Mesothelial cell of epicardium (in vitro differentiated cells): Measurements from ENCODE around the gene CYTH2. TPM values are rescaled to one million over a fixed set of nuclear protein-coding genes. Genes with fewer than 3 reads are reported as not detected.
A peak's percentile ranks its signal among the peaks of the same experiment; 100 is the strongest.

Source experiments
- DNase-seq, 2 experiments: peaks; one replicate each; pipeline ENCODE4 v3.0.0; 2021; ENCODE audit warnings: low spot score in 2 of 2; ENCODE audit not compliant: unreplicated experiment in 2 of 2
- H3K27ac Mint-ChIP-seq: 2 replicates; pipeline ENCODE4 v1.8.0; 2021; ENCODE audit warnings: mixed read lengths
- H3K27me3 Mint-ChIP-seq: 2 replicates; pipeline ENCODE4 v1.8.0; 2021; ENCODE audit warnings: low read depth, mixed read lengths
- H3K36me3 Mint-ChIP-seq: 2 replicates; pipeline ENCODE4 v1.8.0; 2021; ENCODE audit warnings: mixed read lengths
- H3K4me1 Mint-ChIP-seq: 2 replicates; pipeline ENCODE4 v1.8.0; 2021; ENCODE audit warnings: mixed read lengths
- H3K4me3 Mint-ChIP-seq: 2 replicates; pipeline ENCODE4 v1.8.0; 2021; ENCODE audit warnings: mild to moderate bottlenecking, moderate library complexity, mixed read lengths
- H3K9me3 Mint-ChIP-seq: 2 replicates; pipeline ENCODE4 v1.8.0; 2021; ENCODE audit warnings: mixed read lengths
- CTCF ChIP-seq: fragments of 200-600 bp; sonication (generic); IDR thresholded peaks from one replicate; pipeline ENCODE4 v1.5.0; 2021; ENCODE audit warnings: antibody characterized with exemption; ENCODE audit not compliant: unreplicated experiment
- total RNA-seq: library from RNA; stranded (reverse); gene quantifications from 3 replicates; pipeline ENCODE4 v1.2.1, GENCODE V29; 2021

CYTH2 gene
- total RNA-seq, 1 donor from 2014 or later: 190 TPM

DNA sequence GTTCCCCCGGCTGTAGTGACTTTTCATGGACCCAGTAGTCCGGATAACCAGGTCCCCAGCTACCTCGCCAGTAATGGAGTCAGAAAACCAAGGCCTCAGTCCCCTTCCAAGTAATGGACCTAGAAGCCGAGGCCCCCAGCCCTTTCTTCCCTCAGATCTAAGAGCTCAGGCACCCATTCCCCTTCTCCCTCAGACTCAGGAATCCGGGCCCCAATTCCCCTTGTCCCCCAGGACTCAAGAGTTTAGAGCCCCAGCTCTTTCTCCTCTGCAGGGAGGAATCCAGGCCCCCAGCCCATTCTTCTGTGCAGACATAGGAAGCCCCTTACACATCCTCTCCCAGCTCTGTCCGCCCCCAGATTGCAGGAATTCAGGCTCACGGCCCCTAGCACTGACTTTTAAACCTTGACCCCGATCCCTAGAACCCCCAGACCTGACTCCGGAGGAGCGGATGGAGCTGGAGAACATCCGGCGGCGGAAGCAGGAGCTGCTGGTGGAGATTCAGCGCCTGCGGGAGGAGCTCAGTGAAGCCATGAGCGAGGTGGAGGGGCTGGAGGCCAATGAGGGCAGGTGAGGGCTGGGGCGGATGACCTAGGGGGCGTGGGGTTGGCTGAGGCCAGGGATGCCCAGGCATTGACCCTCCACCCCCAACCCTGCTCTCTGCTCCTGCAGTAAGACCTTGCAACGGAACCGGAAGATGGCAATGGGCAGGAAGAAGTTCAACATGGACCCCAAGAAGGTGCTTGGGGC lies 938 bp downstream of the CYTH2 start:
- no peak for DNase-seq
- H3K36me3 Mint-ChIP-seq: peaks cover 19% of the 10 kb centered on the region
- no peaks in the 10 kb centered on the region for H3K27me3 Mint-ChIP-seq
- H3K4me3 Mint-ChIP-seq: peak overlapping the region; percentile 92
- peak overlapping the region; percentile 66 for H3K27ac Mint-ChIP-seq
- TF ChIP-seq CTCF: no peak
- peaks cover 16% of the 10 kb centered on the region for H3K4me1 Mint-ChIP-seq
- no peaks in the 10 kb centered on the region for H3K9me3 Mint-ChIP-seq

- no peak for TF ChIP-seq CTCF
- H3K27ac Mint-ChIP-seq: peak overlapping the region; percentile 43
- H3K36me3 Mint-ChIP-seq: peaks cover 26% of the 10 kb centered on the region
- H3K4me3 Mint-ChIP-seq: peak overlapping the region; percentile 92
- H3K9me3 Mint-ChIP-seq: no peaks in the 10 kb centered on the region
- no peaks in the 10 kb centered on the region for H3K27me3 Mint-ChIP-seq
- no peak for DNase-seq
- peaks cover 16% of the 10 kb centered on the region for H3K4me1 Mint-ChIP-seq
Observed at GRCh38 chr19:48470856-48471255, 1.7 kb downstream of the CYTH2 start.

- Mint-ChIP-seq H3K9me3 (no peaks in the 10 kb centered on the region), H3K4me1 (peaks cover 16% of the 10 kb centered on the region), H3K27ac (no peak overlapping the region), H3K27me3 (no peaks in the 10 kb centered on the region), H3K4me3 (no peak overlapping the region), H3K36me3 (peaks cover 31% of the 10 kb centered on the region)
- no peak for TF ChIP-seq CTCF
- no peak for DNase-seq
Observed at GRCh38 chr19:48471836-48472235, 2.7 kb downstream of the CYTH2 start.

DNA sequence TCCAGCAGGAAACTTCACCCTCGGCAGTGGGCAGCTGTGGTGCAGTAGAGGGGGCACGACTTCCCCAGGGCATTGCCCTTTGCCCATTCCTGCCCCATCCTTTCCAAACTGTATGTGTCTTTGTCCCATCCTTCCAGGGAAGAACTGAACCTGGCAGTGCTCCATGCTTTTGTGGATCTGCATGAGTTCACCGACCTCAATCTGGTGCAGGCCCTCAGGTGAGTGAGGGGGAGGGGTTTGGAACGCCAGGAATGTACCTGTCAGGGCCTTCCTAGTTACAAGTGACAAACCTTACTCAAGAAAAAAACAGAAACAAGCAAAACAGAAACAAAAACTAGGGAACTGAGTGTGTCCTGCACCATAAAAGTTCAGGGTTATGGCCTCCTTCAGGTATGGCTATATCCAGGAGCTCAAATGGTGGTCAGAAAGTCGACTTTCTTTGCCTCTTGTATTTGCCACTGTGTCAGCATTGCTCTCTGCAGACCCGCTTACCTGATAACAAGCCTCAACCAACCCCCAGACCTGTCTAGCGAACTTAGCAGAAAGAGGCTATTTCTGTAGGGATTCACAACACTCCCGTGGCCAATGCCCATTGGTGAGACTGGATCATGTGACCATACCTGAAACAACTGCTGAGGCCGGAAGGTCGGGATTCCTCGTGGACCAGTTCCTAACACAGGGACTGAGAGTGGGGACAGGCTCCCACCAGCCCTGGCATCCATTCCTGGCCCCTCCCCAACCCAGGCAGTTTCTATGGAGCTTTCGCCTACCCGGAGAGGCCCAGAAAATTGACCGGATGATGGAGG lies 4.2 kb downstream of the CYTH2 start:
- H3K4me1 Mint-ChIP-seq: peaks cover 13% of the 10 kb centered on the region
- H3K27me3 Mint-ChIP-seq: no peaks in the 10 kb centered on the region
- H3K36me3 Mint-ChIP-seq: peaks cover 31% of the 10 kb centered on the region
- no peak overlapping the region for H3K27ac Mint-ChIP-seq
- no peak for TF ChIP-seq CTCF
- H3K4me3 Mint-ChIP-seq: no peak overlapping the region
- DNase-seq: no peak
- no peaks in the 10 kb centered on the region for H3K9me3 Mint-ChIP-seq

DNA sequence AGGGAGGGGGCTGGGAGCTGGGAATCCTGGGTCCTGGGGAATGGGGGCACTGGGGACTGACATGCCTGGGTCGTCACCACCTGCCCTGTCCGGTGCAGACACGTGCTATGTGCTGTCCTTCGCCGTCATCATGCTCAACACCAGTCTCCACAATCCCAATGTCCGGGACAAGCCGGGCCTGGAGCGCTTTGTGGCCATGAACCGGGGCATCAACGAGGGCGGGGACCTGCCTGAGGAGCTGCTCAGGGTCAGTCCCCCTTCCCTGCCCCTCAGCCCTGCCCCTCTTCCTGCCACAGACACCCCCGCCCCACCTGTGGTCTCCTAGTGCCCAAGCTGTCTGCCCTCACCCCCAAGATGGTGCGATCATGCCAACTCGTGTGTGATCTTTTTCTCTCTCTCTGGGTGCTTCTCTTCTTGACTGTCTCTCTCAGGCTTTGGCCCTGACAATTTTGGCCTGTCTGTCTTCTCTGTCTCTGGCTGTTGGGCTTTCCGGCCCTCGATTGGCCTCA lies 5.0 kb downstream of the CYTH2 start:
- no peak for TF ChIP-seq CTCF
- Mint-ChIP-seq H3K27me3 (no peaks in the 10 kb centered on the region), H3K4me3 (no peak overlapping the region), H3K36me3 (peaks cover 31% of the 10 kb centered on the region), H3K27ac (peak overlapping the region; percentile 11), H3K9me3 (no peaks in the 10 kb centered on the region), H3K4me1 (peaks cover 11% of the 10 kb centered on the region)
- DNase-seq: no peak
